ENCODE results near the gene ENGASE. TPM values are rescaled to one million over a fixed set of nuclear protein-coding genes. Genes with fewer than 3 reads are reported as not detected.

Gene ENGASE
- polyA plus RNA-seq, 5 donors, result 21.1 to 41.6 (median 31.5) TPM

DNA sequence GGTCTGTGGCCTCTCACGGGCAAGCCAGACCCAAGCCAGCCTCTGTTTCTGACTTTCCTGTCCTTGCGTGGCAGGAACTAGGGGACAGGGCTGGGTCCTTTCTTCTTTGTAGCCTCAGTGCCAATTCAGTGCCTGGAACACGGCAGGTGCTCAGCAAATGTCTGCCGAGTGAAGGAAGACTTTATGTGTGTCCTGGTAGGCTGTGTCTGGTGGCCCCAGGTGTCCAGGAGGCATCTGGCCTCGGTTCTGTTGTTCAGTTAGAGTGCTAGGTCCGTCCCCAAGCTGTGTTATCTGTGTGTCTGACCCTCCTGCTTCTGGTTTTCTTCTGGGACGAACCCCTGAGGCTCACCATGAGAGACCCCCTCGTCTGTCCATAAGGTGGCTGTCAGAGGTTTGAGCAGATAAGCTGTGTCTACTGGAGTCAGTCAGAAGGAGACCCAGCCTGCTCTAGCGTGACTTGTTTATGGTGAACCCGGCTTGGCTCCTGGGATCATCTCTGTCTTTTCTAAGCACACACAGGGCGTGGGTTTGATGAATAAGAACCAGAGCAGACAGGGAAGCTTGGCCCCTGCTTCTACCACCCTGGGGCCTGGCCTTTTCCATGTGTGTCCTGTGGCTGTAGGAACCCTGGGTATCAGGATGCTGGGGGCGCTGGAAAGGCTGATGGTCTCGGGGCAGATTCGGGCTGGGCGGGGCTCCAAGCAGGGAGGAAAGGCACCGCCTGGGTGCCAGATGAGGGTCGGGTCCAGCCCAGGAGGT, 39.3 kb downstream of the ENGASE start:
- DNase-seq, result no peak

- peak; percentile 71 to 73 for DNase-seq
Observed at GRCh38 chr17:79114458-79115301, 40.1 kb downstream of the ENGASE start.

DNA sequence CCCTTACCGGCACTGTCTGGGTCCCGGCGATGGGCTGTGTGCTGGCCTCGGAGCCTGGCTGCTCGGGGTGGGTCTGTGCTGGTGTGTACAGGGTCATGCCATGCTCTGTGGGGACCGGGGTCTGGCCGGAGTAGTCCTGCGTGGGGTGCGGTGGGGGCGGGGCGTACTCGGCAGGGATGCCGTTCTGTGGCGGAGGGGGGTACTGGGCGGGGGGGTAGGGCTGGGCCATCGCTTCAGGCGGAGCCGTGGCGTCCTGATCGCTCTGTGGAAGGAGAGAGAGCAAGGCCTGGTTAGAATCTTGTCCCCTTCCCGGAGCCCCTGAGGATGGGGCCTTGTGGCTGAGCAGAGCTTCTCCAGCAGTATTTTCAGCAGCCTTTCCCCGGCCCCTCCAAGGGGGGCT, 40.9 kb downstream of the ENGASE start:
- no peak for DNase-seq

DNA sequence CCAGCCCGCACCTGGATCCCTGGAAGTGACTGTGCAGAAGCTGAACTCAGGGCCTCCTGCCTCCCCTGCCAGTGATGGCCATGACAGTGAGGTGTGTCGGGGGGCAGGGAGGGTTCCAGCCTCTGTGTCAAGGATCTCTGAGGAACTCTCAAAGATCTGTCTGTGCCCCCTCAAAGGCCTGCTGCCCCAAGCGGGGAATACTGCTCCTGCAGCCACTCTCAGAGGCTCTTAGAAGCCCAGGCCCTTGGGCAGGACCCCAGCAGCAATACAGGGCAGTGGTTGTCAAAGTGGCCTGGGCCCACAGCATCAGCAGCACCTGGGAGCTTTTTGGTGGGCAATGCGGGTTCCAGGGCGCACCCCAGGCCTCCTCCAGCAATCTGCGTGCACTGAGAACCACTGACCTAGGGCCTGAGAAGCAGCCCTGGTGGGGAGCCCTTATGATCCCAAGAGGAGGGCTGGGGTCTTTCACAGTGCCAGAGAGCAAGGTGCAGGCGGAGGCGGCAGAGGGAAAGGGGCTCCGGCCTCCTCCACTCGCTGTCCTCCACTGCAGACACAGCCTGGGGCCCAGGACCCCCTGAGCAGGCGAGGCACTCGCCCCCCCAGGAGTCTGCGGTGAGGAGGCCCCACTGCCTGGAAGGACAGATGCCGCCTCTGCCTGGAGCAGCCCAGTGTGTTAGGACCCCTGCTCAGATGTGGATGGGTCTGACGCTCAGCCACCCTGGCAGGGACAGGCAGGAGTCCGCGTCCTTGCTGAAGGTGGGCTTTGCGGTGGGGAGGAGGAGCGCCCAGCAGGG, 42.1 kb downstream of the ENGASE start:
- no peak for DNase-seq

DNA sequence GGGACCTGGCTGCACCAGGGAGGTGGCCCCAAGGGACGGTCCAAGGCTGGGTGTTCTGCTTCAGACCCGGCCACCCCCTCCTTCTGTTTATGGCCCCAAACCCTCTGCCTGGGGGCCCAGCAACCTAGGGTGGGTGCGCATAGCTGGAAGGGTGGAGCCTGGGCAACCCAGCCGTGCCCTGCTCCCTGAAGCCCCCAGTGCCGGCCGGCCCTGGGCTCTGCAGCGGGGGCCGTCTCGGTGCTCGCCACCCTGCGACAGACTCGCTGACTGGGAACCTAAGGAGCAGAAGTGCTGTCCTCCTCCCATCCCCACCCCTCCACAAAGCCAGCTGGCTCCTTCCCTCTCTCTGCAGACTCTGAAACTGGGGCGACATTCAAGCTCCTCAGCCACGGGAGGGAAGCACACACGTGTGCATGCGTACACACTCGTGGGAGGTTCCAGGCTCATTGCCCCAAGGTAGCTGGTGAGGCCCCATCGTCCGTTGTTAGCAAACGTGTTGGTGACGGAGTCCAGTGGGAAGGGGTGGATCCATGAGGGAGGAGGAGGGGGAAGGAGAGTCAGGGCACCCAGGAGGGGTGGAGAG, 43.4 kb downstream of the ENGASE start:
- no peak for DNase-seq

DNA sequence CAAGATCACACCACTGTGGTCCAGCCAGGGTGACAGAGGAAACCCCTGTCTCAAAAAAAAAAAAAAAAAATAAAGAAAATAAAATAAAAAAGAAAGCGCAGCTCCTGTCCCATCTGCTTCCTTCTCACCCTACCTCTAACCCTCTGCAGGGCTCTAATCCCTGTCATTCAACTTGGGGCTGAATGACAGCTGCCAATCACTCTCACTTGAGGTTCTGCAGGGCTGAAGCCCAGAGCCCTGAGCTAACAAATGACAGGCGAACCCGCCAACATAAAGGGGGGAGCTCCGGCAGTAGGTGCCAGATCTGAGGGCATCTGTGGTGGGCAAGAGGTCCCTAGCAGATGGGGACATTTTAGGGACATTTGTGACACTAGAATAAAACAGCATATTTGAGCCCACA, 44.3 kb downstream of the ENGASE start:
- no peak for DNase-seq

- DNase-seq, result no peak
Observed at GRCh38 chr17:79120259-79120658, 45.6 kb downstream of the ENGASE start.

DNA sequence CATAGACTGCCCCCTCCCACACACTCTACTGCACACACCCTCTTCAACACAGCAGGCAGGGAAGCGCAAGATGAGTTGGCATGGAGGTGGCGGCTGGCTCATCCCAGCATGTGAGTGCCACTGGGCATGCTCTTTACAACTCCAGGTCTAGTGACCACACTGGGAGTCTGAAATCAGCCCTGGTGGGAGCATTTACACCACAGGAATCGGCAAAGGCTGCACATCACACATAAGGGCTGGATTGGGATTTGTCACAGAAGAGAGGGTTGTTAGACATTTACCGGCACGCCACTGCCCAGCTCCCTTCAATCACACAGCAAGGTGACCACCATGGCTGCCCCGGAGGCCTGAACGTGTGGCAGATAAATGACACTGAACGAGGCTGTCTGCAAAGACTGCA, 49.4 kb downstream of the ENGASE start:
- DNase-seq, result no peak

GRCh38 chr17:79124513-79125209, 50.0 kb downstream of the ENGASE start:
- DNase-seq, result no peak

DNA sequence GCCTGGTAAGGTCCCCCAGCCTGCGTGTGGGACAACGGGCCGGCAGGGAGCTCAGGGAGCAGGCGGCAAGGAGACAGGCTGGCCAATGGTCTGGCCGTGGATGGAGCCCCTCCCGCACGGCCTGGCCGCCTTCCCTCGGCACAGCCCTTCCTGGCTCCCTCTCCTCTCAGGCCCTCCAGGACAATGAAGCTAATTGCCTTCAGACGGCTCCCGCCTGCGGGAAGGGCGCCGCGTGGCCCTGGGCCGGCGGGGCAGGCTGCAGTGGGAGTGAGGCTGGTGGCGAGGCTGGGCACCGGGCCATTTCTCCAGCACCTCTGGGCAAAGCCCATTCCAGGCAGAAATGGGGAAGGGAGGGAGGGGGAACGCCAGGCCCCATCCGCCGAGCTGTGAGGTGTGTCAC, 50.9 kb downstream of the ENGASE start:
- DNase-seq, result no peak

GRCh38 chr17:79126139-79126538, 51.5 kb downstream of the ENGASE start:
- DNase-seq, result no peak

GRCh38 chr17:79127534-79128135, 53.0 kb downstream of the ENGASE start:
- DNase-seq, result no peak

DNA sequence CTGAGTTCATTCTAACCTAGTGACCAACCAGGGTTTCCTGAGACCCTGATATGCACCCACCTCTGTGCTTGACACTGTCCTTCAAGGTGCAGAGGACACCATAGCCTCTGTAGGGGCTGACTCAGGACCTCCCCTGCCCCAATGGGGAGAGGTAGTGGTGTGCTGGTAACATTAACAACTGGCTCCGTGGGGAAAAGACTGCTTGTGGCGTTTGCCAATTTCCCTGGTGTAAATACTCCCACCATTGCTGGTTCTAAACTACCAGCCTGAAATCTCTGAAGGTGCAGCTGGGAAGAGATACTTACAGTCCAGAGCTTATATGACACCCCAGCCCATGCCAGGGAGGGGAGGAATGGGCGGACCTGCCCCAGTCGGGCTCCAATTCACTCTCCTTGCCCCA, 54.9 kb downstream of the ENGASE start:
- no peak for DNase-seq

- no peak for DNase-seq
Observed at GRCh38 chr17:79130536-79131273, 56.1 kb downstream of the ENGASE start.

DNA sequence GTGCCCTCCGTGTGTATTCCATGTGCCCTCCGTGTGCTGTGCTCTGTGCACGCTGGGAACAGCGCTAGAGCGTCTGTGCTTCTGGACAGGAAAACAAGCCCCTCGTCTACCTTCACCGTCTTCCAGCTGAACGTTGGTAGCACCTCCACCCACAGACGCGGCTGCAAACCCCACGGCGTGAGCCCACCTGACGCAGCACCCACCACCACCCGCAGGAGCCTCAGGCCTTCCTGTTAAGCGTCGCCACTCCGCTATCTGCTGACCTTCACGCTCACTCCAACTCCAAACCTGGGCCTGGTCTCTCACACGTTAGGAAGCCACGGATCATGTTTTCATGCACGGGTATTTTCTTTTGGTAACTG, 56.6 kb downstream of the ENGASE start:
- DNase-seq, result no peak

- DNase-seq, result no peak
Observed at GRCh38 chr17:79131701-79132100, 57.1 kb downstream of the ENGASE start.

DNA sequence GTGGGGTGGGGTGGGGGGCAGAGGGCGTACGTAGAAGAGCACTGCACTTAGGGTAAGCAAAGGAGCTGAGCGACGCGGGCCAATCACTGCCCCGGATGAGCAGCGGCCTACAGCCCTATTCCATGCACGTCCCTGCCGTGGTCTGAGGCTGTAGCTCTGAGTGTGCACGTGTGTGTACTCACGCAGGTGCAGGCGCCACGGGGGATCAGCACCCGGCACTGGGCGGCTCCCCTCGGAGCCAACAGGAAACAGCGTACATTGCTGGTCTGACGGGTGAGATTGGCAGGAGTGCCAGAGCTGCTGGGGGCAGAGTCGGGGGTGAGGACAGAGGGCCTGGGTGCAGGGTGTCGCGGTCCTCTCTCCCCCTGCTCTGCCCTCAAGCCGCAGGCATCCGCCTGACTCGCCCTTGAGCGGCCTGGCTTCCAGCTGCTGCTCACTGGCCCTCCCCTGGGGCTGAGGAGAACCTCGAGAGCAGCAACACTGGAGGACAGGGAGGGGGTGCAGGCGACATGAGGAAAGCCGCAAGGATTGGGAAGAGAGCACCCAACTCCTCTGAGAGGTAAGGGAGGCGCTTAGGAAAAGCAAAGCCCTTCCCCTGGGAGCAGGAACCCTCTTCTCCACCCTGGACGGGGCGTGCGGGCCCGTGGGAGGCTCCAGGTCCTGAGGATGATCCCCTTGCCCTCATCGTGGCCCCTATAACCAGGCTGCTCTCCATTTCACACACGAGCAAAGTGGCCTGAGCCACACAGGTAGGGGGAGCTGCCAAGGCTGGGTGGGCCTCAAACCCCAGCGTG, 57.8 kb downstream of the ENGASE start:
- DNase-seq, result no peak

- no peak for DNase-seq
Observed at GRCh38 chr17:79133214-79133613, 58.6 kb downstream of the ENGASE start.

GRCh38 chr17:79133985-79134384, 59.4 kb downstream of the ENGASE start:
- no peak for DNase-seq
